HepG2 (cell line): ENCODE results near the gene KBTBD3. TPM values are rescaled to one million over a fixed set of nuclear protein-coding genes. Genes with fewer than 3 reads are reported as not detected.

ENCODE experiments used
- ARNT ChIP-seq: fragments of 450-650 bp; IDR thresholded peaks from 2 replicates; pipeline ENCODE4 v1.6.1; 2017
- DZIP1 ChIP-seq: sonication (generic); formaldehyde crosslinking; IDR thresholded peaks from 2 replicates; pipeline ENCODE4 v1.5.0; 2020; ENCODE audit warnings: mild to moderate bottlenecking, missing genetic modification reagents
- FOXJ3 ChIP-seq: sonication (generic); formaldehyde crosslinking; IDR thresholded peaks from 2 replicates; pipeline ENCODE4 v1.4.0; 2020; ENCODE audit warnings: missing genetic modification reagents, mild to moderate bottlenecking, borderline replicate concordance
- IRF2 ChIP-seq: IDR thresholded peaks from 2 replicates; pipeline ENCODE4 v1.6.1; 2018; ENCODE audit warnings: missing genetic modification reagents, missing compliant biosample characterization
- POGK ChIP-seq: sonication (generic); formaldehyde crosslinking; conservative IDR thresholded peaks from 2 replicates; pipeline ENCODE4 v1.8.0; 2022; ENCODE audit warnings: mild to moderate bottlenecking, moderate library complexity, missing genetic modification reagents
- RBM22 ChIP-seq: fragments of 200-400 bp; formaldehyde crosslinking; optimal IDR thresholded peaks from 2 replicates; pipeline ENCODE3; 2017; ENCODE audit warnings: mild to moderate bottlenecking, low read length, moderate library complexity
- RXRB ChIP-seq: IDR thresholded peaks from 2 replicates; pipeline ENCODE4 v1.6.1; 2016; ENCODE audit warnings: borderline replicate concordance, missing genetic modification reagents, missing compliant biosample characterization
- SKI ChIP-seq: fragments of 450-650 bp; IDR thresholded peaks from one replicate; pipeline ENCODE4 v1.6.1; 2018; ENCODE audit warnings: mild to moderate bottlenecking; ENCODE audit not compliant: partially characterized antibody
- TMF1 ChIP-seq: sonication (generic); formaldehyde crosslinking; IDR thresholded peaks from 2 replicates; pipeline ENCODE4 v1.8.1; 2022; ENCODE audit warnings: low read depth, missing genetic modification reagents
- U2AF1 ChIP-seq: fragments of 200-400 bp; formaldehyde crosslinking; optimal IDR thresholded peaks from 2 replicates; pipeline ENCODE3; 2017; ENCODE audit warnings: mild to moderate bottlenecking, low read depth, low read length
- ZNF224 ChIP-seq: sonication (generic); formaldehyde crosslinking; IDR thresholded peaks from 2 replicates; pipeline ENCODE4 v1.5.0; 2020; ENCODE audit warnings: mild to moderate bottlenecking, missing genetic modification reagents
- ZNF280D ChIP-seq: sonication (generic); formaldehyde crosslinking; IDR thresholded peaks from 2 replicates; pipeline ENCODE4 v1.5.1; 2020; ENCODE audit warnings: mild to moderate bottlenecking, missing genetic modification reagents
- ZNF33A ChIP-seq: sonication (generic); formaldehyde crosslinking; IDR thresholded peaks from 2 replicates; pipeline ENCODE4 v1.5.1; 2020; ENCODE audit warnings: missing genetic modification reagents, mild to moderate bottlenecking, moderate library complexity, borderline replicate concordance
- ZNF414 ChIP-seq: sonication (generic); formaldehyde crosslinking; IDR thresholded peaks from 2 replicates; pipeline ENCODE4 v1.5.0; 2020; ENCODE audit warnings: missing genetic modification reagents
- ZNF484 ChIP-seq: sonication (generic); formaldehyde crosslinking; IDR thresholded peaks from 2 replicates; pipeline ENCODE4 v1.5.1; 2020; ENCODE audit warnings: mild to moderate bottlenecking, low read depth, missing genetic modification reagents, borderline replicate concordance
- ZNF501 ChIP-seq: sonication (generic); formaldehyde crosslinking; IDR thresholded peaks from 2 replicates; pipeline ENCODE4 v1.5.1; 2020; ENCODE audit warnings: mild to moderate bottlenecking, moderate library complexity, missing genetic modification reagents
- ZNF549 ChIP-seq: sonication (generic); formaldehyde crosslinking; IDR thresholded peaks from 2 replicates; pipeline ENCODE4 v1.5.0; 2020; ENCODE audit warnings: missing genetic modification reagents
- ZNF557 ChIP-seq: sonication (generic); formaldehyde crosslinking; IDR thresholded peaks from 2 replicates; pipeline ENCODE4 v1.4.0; 2020; ENCODE audit warnings: missing genetic modification reagents
- ZNF749 ChIP-seq: sonication (generic); formaldehyde crosslinking; IDR thresholded peaks from 2 replicates; pipeline ENCODE4 v1.8.0; 2022; ENCODE audit warnings: mild to moderate bottlenecking, missing genetic modification reagents, moderate library complexity, borderline replicate concordance
- ZNF768 ChIP-seq: sonication (generic); formaldehyde crosslinking; IDR thresholded peaks from 2 replicates; pipeline ENCODE4 v1.4.0; 2020; ENCODE audit warnings: missing genetic modification reagents
- ZNF83 ChIP-seq: sonication (generic); formaldehyde crosslinking; IDR thresholded peaks from 2 replicates; pipeline ENCODE4 v1.4.0; 2020; ENCODE audit warnings: missing genetic modification reagents, mild to moderate bottlenecking, borderline replicate concordance
- polyA plus RNA-seq, 8 experiments: library from polyadenylated mRNA; depleted of rRNA in 3 of 8; stranded (reverse) in 7 of 8; unstranded in 1 of 8; fragments of >200 nt; fragmentation: Illumina TruSeq in 4 of 8; extraction: Trizol in 4 of 8; gene quantifications; 2 replicates each; pipeline versions ENCODE4 v1.2.1 to v1.2.3, GENCODE V29; 2011 to 2016; ENCODE audit warnings: low read depth in 4 of 8, missing spikeins in 1 of 8, mixed read lengths in 1 of 8; ENCODE audit not compliant: insufficient read depth in 1 of 8
- total RNA-seq, 5 experiments: library from RNA; depleted of rRNA; stranded (reverse); fragments of >200 nt; fragmentation: Illumina TruSeq; extraction: Trizol; gene quantifications; 2 replicates each; pipeline ENCODE4 v1.2.3, GENCODE V29; 2016; ENCODE audit warnings: low read depth in 1 of 5

Gene KBTBD3
- total and polyA plus RNA-seq, 2 of the 13 experiments (the other 11 are each of a cell fraction or from before 2014, with no cell fraction given), result 1.8 to 7.4 TPM

- TF ChIP-seq DZIP1 (CRISPR knock-in tag), result no peak
- TF ChIP-seq ZNF549 (CRISPR knock-in tag), result 0 out of 2 replicates have a peak, but pooled peaks have one; percentile 24
- TF ChIP-seq TMF1, result 0 out of 2 replicates have a peak, but pooled peaks have one; percentile 2
- TF ChIP-seq ZNF501 (CRISPR knock-in tag), result 0 out of 2 replicates have a peak, but pooled peaks have one; percentile 75
- no peak for TF ChIP-seq IRF2 (CRISPR knock-in tag)
- 0 out of 2 replicates have a peak, but pooled peaks have one; percentile 9 for TF ChIP-seq ZNF280D (CRISPR knock-in tag)
- TF ChIP-seq FOXJ3 (CRISPR knock-in tag), result 0 out of 2 replicates have a peak, but pooled peaks have one; percentile 70
- TF ChIP-seq ZNF83 (CRISPR knock-in tag), result no peak
- TF ChIP-seq ZNF557 (CRISPR knock-in tag), result 0 out of 2 replicates have a peak, but pooled peaks have one; percentile 62
- no peak for TF ChIP-seq SKI
- TF ChIP-seq ZNF33A (CRISPR knock-in tag), result no peak
- no peak for TF ChIP-seq ARNT
- no peak for TF ChIP-seq RBM22
- peak; percentile 63; the same call in 1 of the 2 replicates for TF ChIP-seq ZNF224 (CRISPR knock-in tag)
- TF ChIP-seq ZNF749 (CRISPR knock-in tag), result no peak
- TF ChIP-seq ZNF768 (CRISPR knock-in tag), result no peak
- TF ChIP-seq U2AF1, result no peak
- peak; percentile 71; the same call in 1 of the 2 replicates for TF ChIP-seq POGK (CRISPR knock-in tag)
- TF ChIP-seq ZNF484 (CRISPR knock-in tag), result no peak
- no peak for TF ChIP-seq ZNF414
- 0 out of 2 replicates have a peak, but pooled peaks have one; percentile 16 for TF ChIP-seq RXRB (CRISPR knock-in tag)
Measured at GRCh38 chr11:106076171-106076918, 802 bp downstream of the KBTBD3 start (continued).
